ENCODE data around the gene ST3GAL4.

ST3GAL4 gene

DNA sequence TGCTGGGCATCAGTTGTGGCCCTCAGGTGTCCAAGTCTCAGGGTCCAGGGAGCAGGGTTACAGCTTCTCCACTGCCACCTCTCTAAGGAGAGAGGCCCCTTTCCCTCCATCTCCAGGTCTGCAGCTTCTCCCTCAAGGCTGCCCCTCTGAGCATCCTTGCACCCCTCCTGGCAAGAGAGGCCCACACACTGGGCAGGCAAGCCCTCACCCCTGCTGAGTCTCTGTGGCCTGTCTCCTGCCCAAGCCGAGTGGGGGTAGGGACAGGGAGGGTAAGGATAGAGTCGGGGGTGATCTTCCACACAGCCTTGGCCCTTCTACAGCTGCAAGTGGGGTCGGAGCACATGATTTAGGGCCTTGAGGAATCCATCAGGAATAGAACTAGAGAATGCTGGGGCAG is 76.6 kb downstream of the ST3GAL4 start:
- in situ Hi-C loops (cut with MboI; ENCODE audit: low pct_unique_long_range_greater_than_20kb, low sequenced_read_pairs) = no loop called here
- no peak for DNase-seq

GRCh38 chr11:126432525-126432924 is 77.0 kb downstream of the ST3GAL4 start:
- in situ Hi-C loops (cut with MboI; ENCODE audit: low pct_unique_long_range_greater_than_20kb, low sequenced_read_pairs) = no loop called here
- no peak for DNase-seq

DNA sequence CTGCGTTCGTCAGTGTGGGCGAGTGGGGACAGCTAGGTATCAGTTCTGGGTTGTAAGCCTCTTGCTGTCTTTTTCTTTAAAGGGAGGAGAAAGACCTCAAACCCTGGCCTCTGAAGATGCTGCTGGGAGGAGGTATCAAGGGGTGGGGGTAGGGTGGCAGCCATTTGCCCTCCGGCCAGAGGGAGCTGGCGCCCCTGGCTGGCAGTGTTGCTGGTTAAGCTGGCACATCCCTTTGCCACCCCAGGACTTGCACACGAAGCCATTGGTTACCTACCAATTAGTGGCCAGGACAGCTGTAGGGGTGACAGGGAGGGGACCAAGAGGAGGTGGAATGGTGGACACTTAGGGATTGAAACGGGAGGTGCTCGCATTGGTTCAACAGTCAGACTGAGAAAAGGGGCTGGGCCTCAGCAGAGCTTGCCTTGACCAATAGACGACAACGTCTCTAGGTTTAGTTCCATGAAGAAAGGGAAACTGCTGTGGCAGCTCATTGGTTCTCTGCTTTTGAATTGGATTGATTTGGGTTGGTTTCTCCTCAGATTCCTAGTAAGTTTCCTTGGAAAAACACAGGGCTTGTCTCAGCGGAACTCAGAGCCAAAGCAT is 77.9 kb downstream of the ST3GAL4 start:
- no peak for DNase-seq
- in situ Hi-C loops (cut with MboI; ENCODE audit: low pct_unique_long_range_greater_than_20kb, low sequenced_read_pairs) = no loop called here

- in situ Hi-C loops (cut with MboI; ENCODE audit: low pct_unique_long_range_greater_than_20kb, low sequenced_read_pairs) = no loop called here
Measured at GRCh38 chr11:126433989-126434949, 78.8 kb downstream of the ST3GAL4 start.

GRCh38 chr11:126434950-126435335 is 79.5 kb downstream of the ST3GAL4 start:
- in situ Hi-C loops (cut with MboI; ENCODE audit: low pct_unique_long_range_greater_than_20kb, low sequenced_read_pairs) = no loop called here

More at GRCh38 chr11:126433989-126434949, 78.8 kb downstream of the ST3GAL4 start:
- no peak for DNase-seq

GRCh38 chr11:126436209-126436755 is 80.8 kb downstream of the ST3GAL4 start:
- no peak for DNase-seq
- in situ Hi-C loops (cut with MboI; ENCODE audit: low pct_unique_long_range_greater_than_20kb, low sequenced_read_pairs) = no loop called here

More at GRCh38 chr11:126434950-126435335, 79.5 kb downstream of the ST3GAL4 start:
- no peak for DNase-seq

DNA sequence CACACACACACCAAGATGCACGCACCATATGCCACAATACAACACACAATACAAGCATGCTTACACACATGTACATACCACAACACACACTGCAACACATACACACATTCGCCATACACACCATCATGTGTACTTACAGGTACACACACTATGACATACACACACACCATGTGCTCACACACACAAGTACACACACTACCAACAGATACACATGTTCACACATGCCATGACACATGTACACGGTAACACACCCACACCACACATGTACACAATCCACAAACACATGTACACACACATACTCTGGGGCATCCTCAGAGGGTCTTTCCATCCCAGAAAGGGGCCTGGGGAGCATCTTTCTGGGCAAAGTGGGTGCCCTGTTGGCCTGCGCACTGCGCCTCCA is 82.2 kb downstream of the ST3GAL4 start:
- in situ Hi-C loops (cut with MboI; ENCODE audit: low pct_unique_long_range_greater_than_20kb, low sequenced_read_pairs) = no loop called here
- DNase-seq = no peak

DNA sequence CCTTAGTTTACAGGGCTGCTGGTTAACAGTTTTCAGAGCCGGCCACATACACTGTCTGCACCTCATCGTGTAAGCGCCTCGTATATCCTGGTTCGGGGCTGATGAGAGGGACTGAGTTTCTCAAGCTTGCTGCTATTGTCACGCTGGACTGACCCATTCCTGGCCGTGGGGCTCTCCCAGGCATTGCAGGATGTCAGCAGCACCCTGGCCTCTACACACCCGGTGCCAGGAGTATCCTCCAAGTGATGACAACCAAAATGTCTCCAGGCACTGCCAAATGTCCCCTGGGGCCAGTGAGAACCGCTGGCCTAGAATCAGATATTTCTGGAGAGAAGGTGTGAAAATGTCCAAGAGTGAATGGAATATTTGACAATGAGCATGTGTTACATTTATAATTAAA is 82.8 kb downstream of the ST3GAL4 start:
- no peak for DNase-seq
- in situ Hi-C loops (cut with MboI; ENCODE audit: low pct_unique_long_range_greater_than_20kb, low sequenced_read_pairs) = no loop called here

GRCh38 chr11:126438691-126439090 is 83.2 kb downstream of the ST3GAL4 start:
- DNase-seq = no peak
- in situ Hi-C loops (cut with MboI; ENCODE audit: low pct_unique_long_range_greater_than_20kb, low sequenced_read_pairs) = no loop called here

- DNase-seq = no peak
- in situ Hi-C loops (cut with MboI; ENCODE audit: low pct_unique_long_range_greater_than_20kb, low sequenced_read_pairs) = no loop called here
Measured at GRCh38 chr11:126440276-126440675, 84.8 kb downstream of the ST3GAL4 start.

- DNase-seq = peak; percentile 97
- in situ Hi-C loops (cut with MboI; ENCODE audit: low pct_unique_long_range_greater_than_20kb, low sequenced_read_pairs) = no loop called here
Measured at GRCh38 chr11:126440792-126441514, 85.5 kb downstream of the ST3GAL4 start.

DNA sequence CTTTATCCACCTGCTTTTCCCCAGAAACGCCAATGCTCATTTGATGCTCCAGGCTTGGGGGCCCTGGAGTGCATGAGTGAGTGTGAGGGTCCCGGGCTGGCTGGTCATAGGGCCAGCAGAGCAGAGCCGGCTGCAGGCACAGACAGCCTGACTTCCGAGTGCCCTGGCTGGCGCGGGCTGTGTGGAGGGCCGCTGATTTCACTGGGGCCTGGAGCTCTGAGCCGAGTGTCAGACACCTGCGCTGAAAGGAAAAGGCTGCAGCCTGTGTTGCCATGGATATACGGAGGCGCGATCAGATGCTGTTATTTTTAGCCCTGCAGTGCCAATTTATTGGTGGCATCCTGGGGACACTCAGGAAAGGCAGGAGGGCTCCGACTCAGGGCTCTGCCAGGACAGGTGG is 87.6 kb downstream of the ST3GAL4 start:
- no peak for DNase-seq
- in situ Hi-C loops (cut with MboI; ENCODE audit: low pct_unique_long_range_greater_than_20kb, low sequenced_read_pairs) = no loop called here

DNA sequence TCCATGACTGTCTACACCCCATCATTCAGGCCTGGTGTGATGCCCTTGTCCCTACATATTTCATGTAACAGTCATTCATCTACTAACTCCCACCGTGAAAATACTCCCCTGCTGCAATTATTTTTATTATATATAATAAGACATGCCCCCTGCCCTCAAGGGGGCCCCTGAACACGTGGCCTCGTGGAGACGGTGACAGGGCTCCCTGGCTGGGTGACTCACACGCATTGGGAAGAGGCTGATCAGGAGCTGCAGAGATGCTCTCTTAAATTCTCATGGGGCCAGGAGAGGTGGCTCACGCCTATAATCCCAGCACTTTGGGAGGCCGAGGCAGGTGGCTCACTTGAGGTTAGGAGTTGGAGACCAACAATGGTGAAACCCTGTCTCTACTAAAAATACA is 88.6 kb downstream of the ST3GAL4 start:
- in situ Hi-C loops (cut with MboI; ENCODE audit: low pct_unique_long_range_greater_than_20kb, low sequenced_read_pairs) = no loop called here
- DNase-seq = no peak

GRCh38 chr11:126446581-126446980 is 91.1 kb downstream of the ST3GAL4 start:
- in situ Hi-C loops (cut with MboI; ENCODE audit: low pct_unique_long_range_greater_than_20kb, low sequenced_read_pairs) = no loop called here
- no peak for DNase-seq

DNA sequence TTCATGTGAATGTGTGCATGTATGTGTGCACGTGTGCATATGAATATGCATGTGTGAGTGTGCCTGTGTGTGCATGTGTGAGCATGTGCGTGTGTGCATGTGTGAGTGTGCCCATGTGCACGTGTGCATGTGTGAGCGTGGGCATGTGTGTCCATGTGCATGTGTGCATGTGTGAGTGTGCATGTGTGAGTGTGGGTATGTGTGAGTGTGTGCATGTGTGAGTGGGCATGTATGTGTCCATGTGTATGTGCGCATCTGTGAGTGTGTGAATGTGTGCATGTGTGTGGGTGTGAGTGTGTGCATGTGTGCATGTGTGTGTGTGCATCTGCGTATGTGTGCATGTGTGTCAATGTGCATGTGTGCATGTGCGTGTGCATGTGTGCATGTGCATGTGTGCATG is 94.7 kb downstream of the ST3GAL4 start:
- no peak for DNase-seq
- in situ Hi-C loops (cut with MboI; ENCODE audit: low pct_unique_long_range_greater_than_20kb, low sequenced_read_pairs) = no loop called here

DNA sequence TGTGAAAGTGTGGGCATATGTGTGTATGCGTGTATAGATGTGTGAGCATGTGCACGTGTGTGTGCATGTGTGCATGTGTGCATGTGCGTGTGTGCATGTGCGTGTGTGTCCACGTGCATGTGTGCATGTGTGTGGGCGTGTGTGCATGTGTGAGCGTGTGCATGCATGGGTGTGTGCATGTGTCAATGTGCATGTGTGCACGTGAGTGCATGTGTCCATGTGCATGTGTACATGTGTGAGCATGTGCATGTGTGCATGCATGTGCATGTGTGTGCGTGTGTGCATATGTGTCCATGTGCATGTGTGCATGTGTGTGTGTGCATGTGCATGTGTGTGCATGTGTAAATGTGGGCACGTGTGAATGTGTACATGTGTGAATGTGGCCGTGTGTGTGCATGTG is 95.3 kb downstream of the ST3GAL4 start:
- in situ Hi-C loops (cut with MboI; ENCODE audit: low pct_unique_long_range_greater_than_20kb, low sequenced_read_pairs) = no loop called here
- no peak for DNase-seq

DNA sequence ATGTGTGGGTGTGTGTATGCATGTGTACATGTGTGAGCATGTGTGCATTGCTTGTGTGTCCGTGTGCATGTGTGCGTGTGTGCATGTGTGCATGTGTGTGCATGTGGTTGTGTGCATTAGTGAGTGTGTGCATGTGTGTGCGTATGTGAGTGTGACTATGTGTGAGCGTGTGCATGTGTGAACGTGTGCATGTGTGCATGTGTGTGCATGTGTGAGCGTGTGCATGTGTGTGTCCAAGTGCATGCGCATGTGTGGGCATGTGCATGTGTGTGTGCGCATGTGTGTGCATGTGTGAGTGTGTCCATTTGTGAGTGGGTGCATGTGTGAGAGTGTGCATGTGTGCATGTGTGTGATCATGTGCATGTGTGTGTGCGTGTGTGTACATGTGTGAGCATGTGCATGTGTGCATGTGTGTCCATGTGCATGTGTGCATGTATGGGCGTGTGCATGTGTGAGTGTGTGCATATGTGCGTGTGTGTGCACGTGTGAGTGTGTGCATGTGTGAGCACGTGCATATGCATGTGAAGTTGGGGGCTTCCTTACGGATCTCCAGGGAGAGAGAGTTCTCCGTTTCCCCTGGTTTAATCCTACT is 95.8 kb downstream of the ST3GAL4 start:
- in situ Hi-C loops (cut with MboI; ENCODE audit: low pct_unique_long_range_greater_than_20kb, low sequenced_read_pairs) = no loop called here
- no peak for DNase-seq

- in situ Hi-C loops (cut with MboI; ENCODE audit: low pct_unique_long_range_greater_than_20kb, low sequenced_read_pairs) = no loop called here
- no peak for DNase-seq
Measured at GRCh38 chr11:126452241-126453101, 97.0 kb downstream of the ST3GAL4 start.

All from KBM-7 (cell line).